ENCODE results near the gene XCL2.
"Not testable (repeated sequence)": the region's sequence is repeated elsewhere in the genome, so short reads cannot be mapped to it uniquely, and the experiment has no call there.

Gene XCL2

GRCh38 chr1:168582688-168583336, 39.0 kb upstream of the XCL2 start:
- DNase-seq (ENCODE audit: low read depth, low spot score) = peak; percentile 30
- no peak overlapping the region for H3K4me3 ChIP-seq (ENCODE audit: low read depth, low read length)
- no peak for TF ChIP-seq CTCF (IDR thresholded peaks at IDR 0.05; ENCODE audit: low read depth, low read length)
- in situ Hi-C loops (cut with HindIII; ENCODE audit: low sequenced_read_pairs) = no loop called here

DNA sequence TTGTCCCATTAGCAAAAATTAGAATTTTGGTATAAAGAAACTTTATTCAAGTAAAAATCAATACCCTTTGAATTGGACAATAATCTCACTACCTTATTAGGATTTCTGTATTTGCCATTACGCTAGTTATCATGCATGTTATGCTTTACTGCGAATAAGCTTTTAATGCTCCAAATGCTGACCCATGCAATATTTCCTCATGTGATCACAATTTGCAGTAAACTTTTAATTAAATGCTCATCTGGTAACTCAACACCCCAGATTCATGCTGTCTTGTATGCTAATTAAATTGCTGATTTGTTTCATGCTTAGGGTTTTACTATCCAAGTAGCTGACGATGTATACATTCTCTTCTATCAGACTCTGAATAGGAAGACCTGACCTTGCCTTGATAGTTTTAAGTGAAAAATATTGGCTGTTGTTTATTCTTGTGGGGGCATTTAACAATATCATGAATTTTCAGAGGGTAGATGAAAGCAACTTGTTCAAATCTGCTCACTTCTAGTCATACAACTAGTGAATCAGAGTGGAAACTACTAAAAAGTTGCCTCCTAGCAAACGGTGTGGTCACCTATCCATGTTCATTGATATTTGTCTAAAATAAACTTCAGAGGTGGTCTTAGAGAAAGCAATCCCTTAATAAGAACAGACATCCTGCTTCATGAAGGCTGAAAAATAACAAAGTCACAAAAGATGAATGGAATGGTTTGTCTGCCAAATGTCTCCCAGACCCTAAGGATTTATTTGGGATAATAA, 38.2 kb upstream of the XCL2 start:
- in situ Hi-C loops (cut with HindIII; ENCODE audit: low sequenced_read_pairs) = no loop called here
- DNase-seq (ENCODE audit: low read depth, low spot score) = no peak
- no peak overlapping the region for H3K4me3 ChIP-seq (ENCODE audit: low read depth, low read length)
- no peak for TF ChIP-seq CTCF (IDR thresholded peaks at IDR 0.05; ENCODE audit: low read depth, low read length)

DNA sequence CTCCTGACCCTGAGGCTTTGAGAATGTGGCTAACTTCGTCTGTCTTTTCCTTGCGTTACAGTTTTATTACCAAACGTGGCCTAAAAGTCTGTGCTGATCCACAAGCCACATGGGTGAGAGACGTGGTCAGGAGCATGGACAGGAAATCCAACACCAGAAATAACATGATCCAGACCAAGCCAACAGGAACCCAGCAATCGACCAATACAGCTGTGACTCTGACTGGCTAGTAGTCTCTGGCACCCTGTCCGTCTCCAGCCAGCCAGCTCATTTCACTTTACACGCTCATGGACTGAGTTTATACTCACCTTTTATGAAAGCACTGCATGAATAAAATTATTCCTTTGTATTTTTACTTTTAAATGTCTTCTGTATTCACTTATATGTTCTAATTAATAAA, 37.2 kb upstream of the XCL2 start:
- H3K4me3 ChIP-seq (ENCODE audit: low read depth, low read length); in situ Hi-C loops (cut with HindIII; ENCODE audit: low sequenced_read_pairs); DNase-seq (ENCODE audit: low read depth, low spot score): not testable (repeated sequence)

GRCh38 chr1:168580290-168580689, 36.5 kb upstream of the XCL2 start:
- H3K4me3 ChIP-seq (ENCODE audit: low read depth, low read length); DNase-seq (ENCODE audit: low read depth, low spot score); in situ Hi-C loops (cut with HindIII; ENCODE audit: low sequenced_read_pairs): not testable (repeated sequence)

DNA sequence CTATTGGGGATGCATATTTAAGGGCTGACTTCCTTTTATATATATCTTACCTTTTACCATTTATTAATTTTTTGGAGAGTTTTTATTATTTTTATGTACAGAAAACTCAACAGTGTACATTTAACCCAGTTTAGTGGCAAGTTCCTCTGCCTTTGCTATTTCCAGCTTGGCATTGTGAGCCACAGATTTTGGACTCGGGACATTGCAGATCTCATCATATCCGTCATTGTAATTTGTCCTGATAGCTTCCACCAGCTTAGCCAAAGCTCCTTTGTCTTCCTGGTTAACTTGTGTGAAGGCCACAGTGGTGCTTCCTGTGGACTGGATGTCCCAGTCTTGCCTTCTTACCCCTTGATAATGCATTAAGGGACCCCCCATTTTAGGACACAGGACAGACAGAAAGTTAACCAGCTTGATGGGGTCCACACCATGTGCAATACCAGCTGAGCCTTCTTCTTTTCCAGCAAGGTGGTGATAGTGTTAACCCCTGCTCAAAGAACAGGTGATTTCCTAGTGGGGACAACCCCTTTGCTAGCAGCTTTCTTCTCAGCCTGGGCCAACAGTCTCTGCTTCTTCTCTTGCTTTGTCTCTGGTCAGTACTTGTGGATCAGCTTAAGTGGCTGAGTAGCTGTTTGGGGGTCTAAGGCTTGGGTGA, 34.9 kb upstream of the XCL2 start:
- in situ Hi-C loops (cut with HindIII; ENCODE audit: low sequenced_read_pairs) = not testable (repeated sequence)

GRCh38 chr1:168576245-168576688, 32.5 kb upstream of the XCL2 start, which contains the start of gene XCL1:
Gene XCL1 (plus strand): TSS chr1:168576605. CDS start chr1:168576638, 33 bp downstream.
- in situ Hi-C loops (cut with HindIII; ENCODE audit: low sequenced_read_pairs); DNase-seq (ENCODE audit: low read depth, low spot score); H3K4me3 ChIP-seq (ENCODE audit: low read depth, low read length): not testable (repeated sequence)

More for the DNA sequence above, 34.9 kb upstream of the XCL2 start:
- not testable (repeated sequence) for DNase-seq (ENCODE audit: low read depth, low spot score); H3K4me3 ChIP-seq (ENCODE audit: low read depth, low read length)

DNA sequence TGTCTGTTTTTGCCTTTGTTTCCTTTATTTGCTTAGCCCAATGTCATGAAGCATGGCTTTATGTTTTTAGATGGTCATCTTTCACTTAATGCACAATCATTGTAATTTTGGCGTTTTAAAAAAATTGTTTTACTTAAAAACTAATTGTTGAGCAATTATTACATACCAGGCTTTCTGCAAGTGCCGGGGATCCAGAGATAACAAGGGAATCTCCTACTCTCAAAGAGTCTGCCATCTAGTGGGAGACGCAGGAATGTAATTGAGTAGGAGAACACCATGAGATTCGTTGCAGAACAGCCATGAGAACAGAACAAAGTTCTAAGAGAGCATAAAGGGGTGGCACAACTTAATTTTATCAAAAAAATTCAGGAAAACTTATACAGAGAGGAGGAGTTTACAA, 30.4 kb upstream of the XCL2 start:
- peak; percentile 47 for TF ChIP-seq CTCF (IDR thresholded peaks at IDR 0.05; ENCODE audit: low read depth, low read length)
- DNase-seq (ENCODE audit: low read depth, low spot score) = peak; percentile 29
- H3K4me3 ChIP-seq (ENCODE audit: low read depth, low read length); in situ Hi-C loops (cut with HindIII; ENCODE audit: low sequenced_read_pairs): not testable (repeated sequence)

DNA sequence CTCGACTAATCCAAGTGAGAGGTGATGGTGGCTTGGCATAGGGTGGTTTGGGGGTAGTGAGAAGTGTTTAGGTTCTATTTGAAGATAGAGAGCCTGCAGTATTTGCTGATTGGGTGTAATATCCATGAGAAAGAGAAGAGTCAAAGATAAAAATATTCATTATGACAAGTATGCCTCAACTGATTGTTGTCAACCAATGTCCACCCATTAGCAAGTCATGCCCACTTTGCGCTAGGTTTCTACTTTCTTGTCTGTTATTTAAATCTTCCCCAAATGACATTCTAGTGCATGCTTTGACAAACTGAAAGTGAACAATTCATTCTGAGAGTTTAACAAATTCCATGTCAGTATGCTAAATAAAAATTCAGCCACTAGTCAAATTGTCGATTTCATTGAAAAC, 28.8 kb upstream of the XCL2 start:
- H3K4me3 ChIP-seq (ENCODE audit: low read depth, low read length) = no peak overlapping the region
- no peak for DNase-seq (ENCODE audit: low read depth, low spot score)
- TF ChIP-seq CTCF (IDR thresholded peaks at IDR 0.05; ENCODE audit: low read depth, low read length) = no peak
- in situ Hi-C loops (cut with HindIII; ENCODE audit: low sequenced_read_pairs) = no loop called here

All from astrocyte of the spinal cord (primary cell).